Esophagus muscularis mucosa (tissue), 4 donors: ENCODE data around the gene ANKRD13C. TPM values are rescaled to one million over a fixed set of nuclear protein-coding genes. Genes with fewer than 3 reads are reported as not detected.

Source experiments
- DNase-seq: peaks from one replicate; pipeline ENCODE4 v3.0.0-alpha.2; 2017; ENCODE audit errors: extremely low spot score
- H3K27ac ChIP-seq, 4 donors: fragments of 200-600 bp; sonication (generic); replicated peaks in 1 of 4; 1 replicate in 3 of 4; 2 replicates in 1 of 4; pipeline ENCODE4 v1.5.1; 2016 to 2019; ENCODE audit warnings: mild to moderate bottlenecking in 1 of 4
- H3K27me3 ChIP-seq, 4 donors: fragments of 200-600 bp; sonication (generic); one replicate each; pipeline versions ENCODE4 v1.5.1 to v1.6.0; 2016 to 2019
- H3K36me3 ChIP-seq, 4 donors: fragments of 200-600 bp; sonication (generic); one replicate each; pipeline ENCODE4 v1.5.1; 2016 to 2019
- H3K4me1 ChIP-seq, 4 donors: fragments of 200-600 bp; sonication (generic); one replicate each; pipeline ENCODE4 v1.5.1; 2016 to 2019
- H3K4me3 ChIP-seq, 4 donors: fragments of 200-600 bp; sonication (generic); 1 replicate in 2 of 4; 2 replicates in 2 of 4; pipeline ENCODE4 v1.5.1; 2016 to 2019; ENCODE audit warnings: mild to moderate bottlenecking in 4 of 4, moderate library complexity in 1 of 4
- H3K9me3 ChIP-seq, 4 donors: fragments of 200-600 bp; sonication (generic); 1 replicate in 3 of 4; 2 replicates in 1 of 4; pipeline ENCODE4 v1.5.1; 2016 to 2019
- EP300 ChIP-seq: sonication (generic); formaldehyde crosslinking; IDR thresholded peaks from one replicate; pipeline ENCODE4 v1.6.1; 2017; ENCODE audit warnings: antibody characterized with exemption
- POLR2A ChIP-seq: fragments of 450-650 bp; IDR thresholded peaks from one replicate; pipeline ENCODE4 v1.6.1; 2017; ENCODE audit warnings: antibody characterized with exemption, moderate library complexity, mild to moderate bottlenecking, low read depth
- POLR2AphosphoS5 ChIP-seq, 2 donors: sonication (generic); formaldehyde crosslinking; IDR thresholded peaks; one replicate each; pipeline ENCODE4 v1.6.1; 2017; ENCODE audit warnings: antibody characterized with exemption in 2 of 2
- WGBS: methylation state at CpG from one replicate; pipeline ENCODE4 v1.1.5; 2018; 5-methylcytosine and 5-hydroxymethylcytosine counted together
- intact Hi-C: fragments of 100-400 bp; cut with DNase I; formaldehyde crosslinking; loops from one replicate; pipeline ENCODE4 v1.15.1; 2023
- total RNA-seq, 4 donors: library from RNA; depleted of rRNA; stranded (reverse); fragments of >200 nt; gene quantifications; one replicate each; pipeline versions ENCODE4 v1.1.0 to v1.2.1, GENCODE V29; 2016
- TF ChIP-seq, protein P1 (sequence below), 3 experiments: fragments of 200-600 bp in 2 of 3; fragments of 450-650 bp in 1 of 3; sonication (generic) in 2 of 3; IDR thresholded peaks; one replicate each; pipeline ENCODE4 v1.5.1; 2017 to 2019; ENCODE audit warnings: antibody characterized with exemption in 3 of 3, mild to moderate bottlenecking in 2 of 3, moderate library complexity in 1 of 3

Gene ANKRD13C
- total RNA-seq, 4 donors from 2014 or later: 23.0 to 30.2 (median 26.5) TPM

DNA sequence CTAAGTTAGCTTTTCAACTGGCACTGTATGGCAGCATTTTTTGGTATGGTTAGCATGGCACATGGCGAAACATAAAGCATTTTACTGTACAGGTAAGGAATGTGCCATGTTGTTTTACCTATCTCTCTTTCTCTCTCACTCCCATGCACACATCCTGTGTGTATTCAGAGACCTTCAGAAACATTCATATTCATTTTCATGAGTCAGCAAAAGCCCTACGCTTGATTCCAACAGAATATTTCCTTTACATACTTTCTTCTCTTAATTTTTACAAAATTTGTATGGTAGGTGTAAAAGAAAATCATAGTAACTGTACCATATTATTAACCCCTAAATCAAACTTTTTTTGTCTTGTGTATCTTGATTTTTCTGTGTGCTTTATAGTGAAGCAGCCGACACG lies 123.0 kb downstream of the ANKRD13C start:
- no peak for DNase-seq
- Histone ChIP-seq H3K27ac (no peak overlapping the region), H3K27me3 (no peaks in the 10 kb centered on the region), H3K36me3 (peaks cover 58 to 86% (median 80%) of the 10 kb centered on the region in 4 donors), H3K4me1 (peaks cover 14 to 27% (median 20%) of the 10 kb centered on the region in 4 donors), H3K4me3 (no peak overlapping the region), H3K9me3 (no peaks in the 10 kb centered on the region)
- no peak for TF ChIP-seq EP300
- TF ChIP-seq POLR2AphosphoS5 (IDR thresholded peaks at IDR 0.05): no peak
- TF ChIP-seq, protein P1, sequence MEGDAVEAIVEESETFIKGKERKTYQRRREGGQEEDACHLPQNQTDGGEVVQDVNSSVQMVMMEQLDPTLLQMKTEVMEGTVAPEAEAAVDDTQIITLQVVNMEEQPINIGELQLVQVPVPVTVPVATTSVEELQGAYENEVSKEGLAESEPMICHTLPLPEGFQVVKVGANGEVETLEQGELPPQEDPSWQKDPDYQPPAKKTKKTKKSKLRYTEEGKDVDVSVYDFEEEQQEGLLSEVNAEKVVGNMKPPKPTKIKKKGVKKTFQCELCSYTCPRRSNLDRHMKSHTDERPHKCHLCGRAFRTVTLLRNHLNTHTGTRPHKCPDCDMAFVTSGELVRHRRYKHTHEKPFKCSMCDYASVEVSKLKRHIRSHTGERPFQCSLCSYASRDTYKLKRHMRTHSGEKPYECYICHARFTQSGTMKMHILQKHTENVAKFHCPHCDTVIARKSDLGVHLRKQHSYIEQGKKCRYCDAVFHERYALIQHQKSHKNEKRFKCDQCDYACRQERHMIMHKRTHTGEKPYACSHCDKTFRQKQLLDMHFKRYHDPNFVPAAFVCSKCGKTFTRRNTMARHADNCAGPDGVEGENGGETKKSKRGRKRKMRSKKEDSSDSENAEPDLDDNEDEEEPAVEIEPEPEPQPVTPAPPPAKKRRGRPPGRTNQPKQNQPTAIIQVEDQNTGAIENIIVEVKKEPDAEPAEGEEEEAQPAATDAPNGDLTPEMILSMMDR (IDR thresholded peaks at IDR 0.05): no peak
- no peak for TF ChIP-seq POLR2A
- intact Hi-C loops: no loop called here
- WGBS: 98% methylated on average over 4 of the region's 4 CpGs

DNA sequence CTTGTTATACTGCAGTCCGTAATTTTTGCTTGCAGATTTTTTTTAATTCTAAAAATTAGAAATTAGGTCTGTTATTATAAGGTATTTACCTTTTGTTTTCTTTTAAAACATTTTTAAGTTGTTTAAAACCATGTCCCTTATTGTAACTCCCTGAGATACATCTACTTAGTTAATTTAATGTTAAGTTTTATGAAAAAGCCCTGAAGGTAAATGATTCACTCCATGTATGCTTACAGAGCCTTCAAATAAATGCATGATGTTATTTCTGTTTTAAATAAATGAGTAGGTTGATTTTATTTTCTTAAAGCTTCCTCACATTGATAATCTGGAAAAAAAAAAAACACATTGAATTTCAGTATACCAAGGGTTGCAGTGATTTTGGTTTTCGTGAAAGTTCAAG lies 125.9 kb downstream of the ANKRD13C start:
- H3K27ac ChIP-seq: no peak overlapping the region
- 90% methylated on average over 2 of the region's 2 CpGs for WGBS
- TF ChIP-seq EP300 (no peak), POLR2A (no peak), POLR2AphosphoS5 (IDR thresholded peaks at IDR 0.05) (no peak)
- TF ChIP-seq, protein P1 (IDR thresholded peaks at IDR 0.05): no peak
- no peaks in the 10 kb centered on the region for H3K27me3 ChIP-seq
- no peak overlapping the region for H3K4me3 ChIP-seq
- intact Hi-C loops: no loop called here
- no peak for DNase-seq
- H3K9me3 ChIP-seq: no peaks in the 10 kb centered on the region
- peaks cover 34 to 49% (median 48%) of the 10 kb centered on the region in 4 donors for H3K4me1 ChIP-seq
- peaks cover 30 to 76% (median 62%) of the 10 kb centered on the region in 4 donors for H3K36me3 ChIP-seq

DNA sequence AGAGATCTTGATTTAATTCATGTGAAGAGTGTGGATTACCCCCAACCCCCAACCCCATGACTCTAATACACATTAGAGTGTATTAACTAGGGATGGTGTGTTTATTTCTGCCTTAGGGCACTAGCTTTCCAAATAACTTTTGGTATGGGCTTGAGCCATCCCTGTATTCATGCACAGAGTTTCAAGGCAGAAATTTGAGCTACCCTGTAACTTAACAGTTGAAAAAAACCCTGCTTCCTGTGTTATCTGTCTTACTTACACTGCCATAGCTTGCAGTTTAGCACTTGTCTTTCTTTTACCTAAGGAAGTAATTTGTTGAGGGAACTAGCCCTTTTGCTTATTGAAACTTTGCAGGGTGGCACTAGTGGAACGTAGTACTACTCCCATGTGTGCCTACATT lies 127.1 kb downstream of the ANKRD13C start:
- DNase-seq: no peak
- no peaks in the 10 kb centered on the region for H3K9me3 ChIP-seq
- no peak overlapping the region for H3K27ac ChIP-seq
- TF ChIP-seq, protein P1 (IDR thresholded peaks at IDR 0.05): no peak
- TF ChIP-seq POLR2A (no peak), EP300 (no peak), POLR2AphosphoS5 (IDR thresholded peaks at IDR 0.05) (no peak)
- 33% methylated on average over 1 of the region's 1 CpG for WGBS
- peaks cover 18 to 71% (median 50%) of the 10 kb centered on the region in 4 donors for H3K36me3 ChIP-seq
- intact Hi-C loops: no loop called here
- H3K4me3 ChIP-seq: no peak overlapping the region
- H3K27me3 ChIP-seq: no peaks in the 10 kb centered on the region
- peaks cover 46 to 61% (median 61%) of the 10 kb centered on the region in 4 donors for H3K4me1 ChIP-seq

DNA sequence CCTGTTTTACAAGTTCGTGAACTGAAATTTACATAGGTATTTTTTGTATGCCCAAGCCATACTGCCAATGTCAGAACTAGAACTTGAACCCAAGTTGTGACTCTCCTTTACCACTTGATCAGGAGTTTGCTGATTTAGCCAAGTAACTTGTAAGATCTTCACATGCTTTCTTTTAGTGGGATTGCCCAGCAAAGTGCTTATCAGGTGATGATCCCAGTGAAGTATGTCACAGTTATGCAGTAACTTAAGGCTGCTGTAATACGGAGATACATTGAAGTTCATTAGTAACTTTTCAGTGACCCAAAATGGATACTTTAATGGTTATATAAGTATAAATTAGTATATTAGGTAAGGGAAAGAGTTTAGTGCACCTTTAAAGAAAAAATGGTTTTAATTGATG lies 129.6 kb downstream of the ANKRD13C start:
- intact Hi-C loops: no loop called here
- peaks cover 58 to 75% (median 74%) of the 10 kb centered on the region in 4 donors for H3K4me1 ChIP-seq

More for the DNA sequence above, 129.6 kb downstream of the ANKRD13C start:
- Histone ChIP-seq H3K27me3 (no peaks in the 10 kb centered on the region), H3K36me3 (peaks cover 9 to 47% (median 26%) of the 10 kb centered on the region in 4 donors), H3K27ac (no peak overlapping the region), H3K4me3 (no peak overlapping the region), H3K9me3 (no peaks in the 10 kb centered on the region)
- DNase-seq: no peak
- WGBS: 89% methylated on average over 2 of the region's 2 CpGs
- TF ChIP-seq POLR2A (no peak), EP300 (no peak), POLR2AphosphoS5 (IDR thresholded peaks at IDR 0.05) (no peak)
- TF ChIP-seq, protein P1 (IDR thresholded peaks at IDR 0.05): no peak
